Activated effector memory CD4-positive, alpha-beta T cell treated with Interleukin-2 at 50 U/mL for 16 hours (primary cell): ENCODE measurements around the gene CACFD1.

Experiments used
- DNase-seq: peaks from one replicate; pipeline ENCODE4 v3.0.0-alpha.2; 2020

CACFD1 gene

DNA sequence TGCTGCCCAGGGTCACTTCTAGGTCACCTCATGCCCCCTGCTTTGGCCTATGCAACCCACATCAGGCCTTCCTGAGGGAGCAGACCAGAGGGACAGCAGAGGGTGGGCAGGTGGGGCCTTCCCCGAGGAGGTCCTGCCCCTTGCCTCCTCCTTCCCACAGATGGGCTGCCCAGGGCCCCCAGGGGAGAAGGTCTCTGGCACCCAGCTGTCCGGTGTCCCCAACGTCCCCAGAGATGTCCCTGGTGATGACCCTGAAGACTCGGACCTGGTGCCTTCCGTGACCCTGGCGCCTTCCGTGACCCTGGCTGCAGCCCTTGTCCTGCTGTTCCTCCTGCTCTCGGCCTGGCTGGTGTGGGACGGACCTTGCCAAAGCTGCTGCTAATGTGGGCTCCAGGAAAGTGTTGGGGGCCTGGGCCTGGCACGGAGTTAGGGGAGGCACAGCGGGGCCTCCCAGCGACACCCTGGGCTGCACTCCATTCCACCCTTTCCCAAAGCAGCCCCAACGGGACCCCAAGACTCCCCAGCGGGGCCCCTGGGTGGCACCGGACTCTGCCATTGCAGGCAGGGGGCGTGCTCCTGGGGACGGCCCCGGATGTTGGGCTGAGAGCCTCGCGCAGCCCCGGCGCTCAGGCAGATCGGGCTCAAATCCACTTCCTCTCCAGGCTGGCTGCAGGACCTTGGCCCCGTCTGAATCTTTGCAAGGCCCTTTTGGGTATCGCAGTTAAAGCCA lies 25.9 kb downstream of the CACFD1 start:
- DNase-seq = no peak

GRCh38 chr9:133487331-133487725 lies 27.6 kb downstream of the CACFD1 start:
- DNase-seq = no peak

DNA sequence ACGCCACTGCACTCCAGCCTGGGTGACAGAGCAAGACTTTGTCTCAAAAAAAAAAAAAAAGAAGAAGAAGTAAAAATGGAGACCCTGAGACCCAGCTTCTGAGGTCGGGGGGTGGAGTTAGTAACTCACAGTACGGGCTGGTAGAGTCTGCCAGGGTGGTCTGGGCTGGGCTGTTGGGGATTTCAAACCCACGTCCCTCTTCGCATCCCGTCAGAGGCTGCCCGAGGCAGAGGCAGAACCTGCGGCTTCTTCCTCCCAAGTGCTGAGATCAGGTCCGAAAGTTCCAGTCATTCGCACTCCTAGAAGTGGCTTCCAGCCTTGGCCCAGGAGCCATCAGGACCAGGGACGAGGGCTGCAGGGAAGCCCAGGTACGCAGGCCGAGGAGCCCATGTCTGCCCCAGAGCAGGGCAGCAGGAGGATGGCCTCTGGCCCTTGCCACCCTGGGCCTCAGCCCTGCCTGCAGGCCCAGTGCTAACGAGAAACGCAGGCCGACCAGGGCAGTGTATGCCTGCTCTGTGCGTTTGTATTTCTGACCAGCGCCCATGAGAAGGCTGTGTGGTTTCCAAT lies 29.0 kb downstream of the CACFD1 start:
- DNase-seq = no peak

GRCh38 chr9:133489253-133490190 lies 29.7 kb downstream of the CACFD1 start:
- no peak for DNase-seq

DNA sequence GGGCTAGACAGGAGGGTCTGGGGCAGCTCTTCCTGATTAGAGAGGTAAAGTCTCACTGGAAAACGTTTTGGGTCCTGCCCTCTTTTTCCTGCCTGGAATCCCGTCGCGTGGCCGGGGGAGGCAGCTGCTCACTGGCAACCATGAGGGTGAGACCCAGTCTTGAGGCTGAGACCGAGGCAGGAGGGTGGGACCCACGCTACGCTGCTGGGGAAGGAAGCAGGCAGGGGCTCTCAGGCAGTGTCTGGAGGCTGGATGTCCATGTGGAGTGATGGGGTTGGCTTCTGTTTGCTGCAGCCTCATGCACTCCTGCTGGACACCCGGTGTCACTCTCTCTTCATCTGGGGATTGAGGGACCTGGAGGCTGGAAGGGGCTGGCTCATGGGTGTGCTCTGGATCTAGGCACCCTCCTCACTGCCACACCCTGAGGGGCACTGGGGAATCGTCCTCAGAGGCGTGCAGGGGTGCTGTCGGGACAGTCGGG lies 30.5 kb downstream of the CACFD1 start:
- DNase-seq = no peak

DNA sequence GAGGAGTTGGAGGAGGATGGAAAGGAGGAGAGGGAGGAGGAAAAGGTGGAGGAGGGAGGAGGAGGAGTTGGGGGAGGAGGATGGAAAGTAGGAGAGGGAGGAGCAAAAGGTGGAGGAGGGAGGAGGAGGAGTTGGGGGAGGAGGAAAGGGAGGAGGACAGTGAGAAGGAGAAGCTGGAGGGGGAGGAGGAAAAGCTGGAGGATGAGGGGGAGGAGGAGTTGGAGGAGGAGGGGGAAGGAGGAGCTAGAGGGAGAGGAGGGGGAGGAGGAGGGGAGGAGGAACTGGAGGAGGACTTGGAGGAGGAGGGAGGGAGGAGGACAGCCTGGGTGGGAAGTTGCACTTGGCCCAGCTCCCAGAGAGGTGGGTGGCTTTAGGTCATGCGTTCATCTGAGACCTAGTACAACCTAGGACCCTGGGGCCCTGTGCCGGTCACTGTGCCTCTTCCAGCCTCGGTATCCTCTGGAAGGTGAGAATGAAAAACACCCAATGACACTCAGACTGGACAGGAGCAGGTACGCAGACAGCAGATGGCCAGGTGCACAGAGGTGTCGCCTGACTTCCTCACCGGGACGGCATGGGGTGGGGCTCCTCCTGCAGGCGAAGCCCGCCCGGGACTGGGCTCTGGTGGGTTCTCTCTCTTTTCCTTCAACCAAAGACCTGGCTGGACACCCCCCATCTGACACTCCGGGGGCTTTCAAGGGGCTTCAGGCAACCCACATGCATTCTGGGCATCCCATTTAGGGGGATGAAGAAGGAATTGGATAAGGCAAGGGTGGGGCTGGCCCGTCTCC lies 31.3 kb downstream of the CACFD1 start:
- DNase-seq = no peak

GRCh38 chr9:133491656-133491925 lies 31.8 kb downstream of the CACFD1 start:
- no peak for DNase-seq

DNA sequence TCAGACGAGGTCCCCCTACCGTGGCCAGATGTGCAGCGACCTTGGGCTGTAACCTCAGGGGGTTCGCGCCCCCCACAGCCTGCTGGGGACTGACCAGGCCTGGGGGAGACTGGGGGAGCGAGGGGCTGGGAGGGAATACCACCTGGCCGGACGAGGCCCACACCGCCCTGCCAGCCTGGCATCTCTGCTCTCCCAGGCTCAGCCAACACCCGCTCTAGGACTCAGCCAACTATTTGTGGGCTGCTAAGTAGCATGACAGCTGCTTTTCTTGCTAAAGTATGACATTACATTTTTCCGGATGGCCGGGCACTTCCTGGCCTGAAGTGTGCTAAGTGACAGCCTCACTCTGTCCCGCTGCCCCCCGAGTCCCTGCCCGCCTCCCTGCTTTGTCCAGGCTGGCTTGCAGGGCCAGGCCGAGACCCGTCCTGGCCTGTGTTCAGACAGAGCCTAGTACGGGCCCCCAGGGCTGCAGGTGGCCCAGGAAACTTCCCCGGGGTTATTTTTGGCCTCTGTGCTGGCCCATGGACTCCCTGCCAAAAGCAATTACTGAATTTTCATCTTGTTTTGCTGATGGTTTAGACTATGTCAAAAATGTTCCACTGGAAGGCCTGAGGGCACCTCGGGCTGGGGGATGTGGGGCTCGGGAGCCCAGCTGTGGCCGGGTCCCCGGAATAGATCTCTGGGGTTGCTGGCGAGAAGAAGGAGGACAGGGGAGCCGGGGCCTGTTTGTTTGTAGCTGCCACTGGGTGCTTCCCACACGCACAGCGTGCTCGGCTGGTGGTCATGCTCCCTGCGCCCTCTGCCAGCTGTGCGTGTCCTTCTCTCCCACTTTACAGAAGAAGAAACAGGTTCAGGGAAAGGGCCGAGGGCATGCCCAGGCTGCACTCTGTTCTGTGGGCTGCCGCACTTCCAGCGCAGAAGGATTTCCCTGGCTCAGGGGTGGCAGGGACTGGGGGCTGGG lies 32.6 kb downstream of the CACFD1 start:
- DNase-seq = no peak

- no peak for DNase-seq
Measured at GRCh38 chr9:133493428-133493827, 33.6 kb downstream of the CACFD1 start.

DNA sequence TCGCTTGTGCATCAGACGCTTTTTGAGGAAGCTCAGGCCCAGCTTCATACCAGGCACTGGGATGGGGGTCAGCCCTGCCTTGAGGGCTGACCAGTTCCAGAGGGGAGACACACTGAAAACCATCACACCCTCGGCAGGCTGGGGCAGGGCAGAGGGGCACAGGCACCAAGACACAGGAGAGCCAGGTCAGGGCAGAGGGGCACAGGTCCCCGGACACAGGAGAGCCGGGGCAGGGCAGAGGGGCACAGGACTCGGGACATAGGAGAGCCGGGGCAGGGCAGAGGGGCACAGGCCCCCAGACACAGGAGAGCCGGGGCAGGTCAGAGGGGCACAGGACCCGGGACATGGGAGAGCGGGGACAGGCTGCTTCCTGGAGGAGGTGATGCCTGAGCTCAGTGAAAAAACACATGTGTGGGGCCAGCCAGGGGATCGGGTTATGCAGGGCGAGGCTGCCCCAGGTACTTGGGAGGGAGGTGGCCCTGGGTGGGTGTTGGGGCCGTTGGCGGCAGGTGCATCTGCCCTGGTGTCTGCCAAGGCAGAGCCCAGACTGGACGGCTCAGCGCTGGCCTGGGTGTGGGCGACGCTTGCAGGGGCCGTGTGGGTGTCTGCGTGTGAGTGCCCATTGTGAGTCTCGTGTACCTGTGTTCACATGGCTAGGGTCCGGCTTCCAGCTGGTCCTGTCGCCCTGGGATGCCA lies 34.2 kb downstream of the CACFD1 start:
- no peak for DNase-seq

- DNase-seq = no peak
Measured at GRCh38 chr9:133494636-133495326, 35.0 kb downstream of the CACFD1 start.

- DNase-seq = no peak
Measured at GRCh38 chr9:133495327-133496293, 35.8 kb downstream of the CACFD1 start.

DNA sequence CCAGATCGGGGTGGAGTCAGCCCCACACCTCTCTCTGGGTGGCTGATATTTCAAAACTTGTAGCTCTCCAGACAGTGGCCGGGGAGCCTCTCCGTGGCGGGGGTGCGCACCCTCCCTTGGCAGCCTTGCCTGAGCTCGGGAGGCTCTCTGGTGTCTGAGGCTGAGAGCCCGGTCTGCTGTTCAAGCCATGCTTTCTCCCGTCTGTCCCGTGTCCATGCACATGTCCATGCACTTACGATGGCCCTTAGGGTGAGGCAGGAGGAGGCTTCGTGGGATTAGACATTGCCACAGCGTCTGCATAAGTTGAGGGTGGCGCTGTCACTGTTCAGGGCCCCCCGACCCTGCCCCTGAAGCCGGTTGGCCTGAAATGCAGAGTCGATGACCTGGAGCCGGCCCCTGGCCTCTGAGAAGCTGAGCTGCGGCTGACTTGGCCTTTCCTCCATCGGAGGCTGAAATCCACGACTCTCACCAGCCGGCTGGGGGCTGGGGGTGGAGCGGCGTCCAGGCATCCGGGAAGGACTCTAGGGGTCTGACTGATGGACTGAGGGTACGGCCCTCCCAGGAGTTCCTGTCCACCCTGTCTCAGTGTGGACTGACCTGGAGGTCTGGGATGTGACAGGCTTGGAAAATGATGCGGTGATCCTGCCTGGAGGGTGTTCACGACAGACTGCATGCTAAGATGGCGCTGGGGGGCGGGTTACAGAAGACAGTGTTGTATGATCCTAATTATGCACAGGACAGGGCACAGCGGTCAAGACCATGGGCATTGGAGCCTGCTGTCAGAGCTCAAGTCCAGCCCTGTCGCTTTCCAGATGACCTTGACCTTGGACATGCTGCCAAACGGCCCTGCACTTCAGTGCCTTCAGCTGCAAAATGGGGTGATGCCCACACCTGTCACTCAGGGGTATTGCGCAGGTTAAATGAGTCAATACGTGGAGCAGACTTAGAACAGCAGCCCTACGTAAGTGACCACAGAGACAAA lies 37.4 kb downstream of the CACFD1 start:
- DNase-seq = no peak

DNA sequence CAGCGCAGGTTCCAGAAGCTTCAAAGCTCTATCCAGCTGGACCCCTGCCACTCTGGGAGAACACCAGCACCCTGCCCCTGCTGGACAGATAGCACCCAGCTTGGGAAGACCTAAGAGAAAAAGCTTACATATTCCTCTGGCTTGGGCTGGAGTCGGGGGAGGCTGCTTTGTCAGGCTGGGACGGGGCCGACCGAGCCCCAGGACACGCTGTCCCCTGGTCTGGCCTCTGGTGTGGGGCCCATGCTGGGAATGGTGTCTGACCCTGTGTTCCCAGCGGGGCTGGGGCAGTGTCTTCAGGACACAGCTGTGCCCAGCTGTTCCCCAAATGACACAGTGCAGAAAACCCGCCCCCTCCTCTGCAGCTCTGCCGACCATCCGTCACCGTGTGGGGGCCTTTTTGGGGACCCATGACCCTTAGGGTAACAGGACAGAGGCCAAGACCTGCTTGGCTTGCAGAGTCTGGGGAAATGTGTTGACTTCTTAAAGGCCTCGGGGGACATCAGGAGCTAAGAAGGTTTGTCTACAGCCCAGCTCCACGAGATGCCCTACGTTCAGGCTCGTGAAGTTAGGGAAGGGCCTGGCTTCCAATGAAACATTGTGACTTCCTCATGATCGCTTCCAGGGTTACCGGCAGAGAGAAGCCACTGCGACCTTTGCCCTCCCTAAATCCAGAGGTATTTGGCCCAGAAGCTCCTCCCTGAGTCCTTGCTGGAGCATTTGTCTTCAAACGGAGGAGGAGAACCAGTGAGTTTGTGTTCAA lies 39.5 kb downstream of the CACFD1 start:
- no peak for DNase-seq

DNA sequence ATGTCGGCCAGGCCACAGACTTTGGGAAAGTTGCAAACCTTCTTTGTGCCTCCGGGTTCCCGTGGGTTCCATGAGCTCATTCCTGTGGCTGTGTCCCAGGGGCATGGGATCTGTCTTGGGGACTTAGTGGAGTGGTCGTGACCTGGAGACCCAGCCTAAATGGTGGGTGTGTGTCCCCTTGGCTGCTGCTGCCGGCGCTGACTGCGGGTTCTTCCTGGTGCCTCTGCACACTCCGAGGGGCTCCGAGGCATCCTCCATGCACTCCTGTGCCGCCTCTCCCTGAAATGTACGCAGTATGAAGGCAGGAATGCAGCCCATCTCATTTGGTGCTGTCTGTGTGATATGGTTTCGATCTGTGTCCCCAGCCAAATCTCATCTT lies 40.1 kb downstream of the CACFD1 start:
- DNase-seq = no peak

DNA sequence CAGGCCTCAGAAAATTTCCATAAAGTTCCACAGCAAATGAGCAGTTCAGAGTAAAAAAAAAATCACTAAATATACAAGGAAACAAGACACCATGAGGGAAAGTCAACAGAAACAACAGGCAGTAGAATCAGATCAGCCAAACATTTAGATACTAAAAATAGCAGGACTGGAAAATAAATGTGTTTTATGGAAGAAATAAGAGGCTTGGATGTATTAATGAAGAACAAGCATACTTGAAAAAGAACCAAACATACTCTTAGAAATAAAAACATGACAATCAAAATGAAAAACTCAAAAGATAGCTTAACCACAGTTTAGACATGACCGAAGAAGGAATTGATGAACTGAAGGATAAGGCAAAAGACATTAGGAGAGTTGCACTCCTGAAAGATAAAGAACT lies 42.3 kb downstream of the CACFD1 start:
- no peak for DNase-seq

DNA sequence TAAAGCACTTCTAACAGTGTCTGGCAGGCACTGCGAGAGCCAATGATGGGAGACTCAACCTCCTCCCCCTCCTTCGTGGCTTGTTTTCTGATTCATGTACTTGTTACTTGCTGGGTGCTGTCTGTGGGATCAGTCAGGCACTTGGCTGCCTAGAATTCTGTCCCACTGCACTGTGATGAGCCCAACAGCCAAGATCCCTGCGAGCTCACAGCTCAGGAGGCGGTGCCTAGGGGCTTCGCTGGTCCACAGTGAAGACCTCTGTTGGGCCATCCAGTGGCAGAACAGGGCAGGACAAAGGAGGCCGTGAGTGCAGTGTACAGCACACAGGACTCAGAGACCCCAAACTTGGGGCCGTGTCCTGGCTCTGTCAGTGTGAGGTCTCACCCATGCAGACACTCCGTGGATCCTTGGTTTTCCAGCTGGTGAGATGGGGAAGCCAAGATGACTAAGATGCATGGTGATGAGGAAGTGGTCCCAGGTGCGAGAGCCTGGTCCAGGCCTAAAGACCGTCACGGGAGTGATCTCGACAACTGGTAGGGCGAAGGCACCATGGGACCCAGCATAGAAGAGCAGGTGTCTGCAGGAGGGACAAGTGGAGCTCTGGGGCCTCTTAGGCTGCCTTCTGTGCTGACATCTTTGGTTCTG lies 45.5 kb downstream of the CACFD1 start:
- no peak for DNase-seq
